ENCODE measurements around the gene TMEM219.

DNA sequence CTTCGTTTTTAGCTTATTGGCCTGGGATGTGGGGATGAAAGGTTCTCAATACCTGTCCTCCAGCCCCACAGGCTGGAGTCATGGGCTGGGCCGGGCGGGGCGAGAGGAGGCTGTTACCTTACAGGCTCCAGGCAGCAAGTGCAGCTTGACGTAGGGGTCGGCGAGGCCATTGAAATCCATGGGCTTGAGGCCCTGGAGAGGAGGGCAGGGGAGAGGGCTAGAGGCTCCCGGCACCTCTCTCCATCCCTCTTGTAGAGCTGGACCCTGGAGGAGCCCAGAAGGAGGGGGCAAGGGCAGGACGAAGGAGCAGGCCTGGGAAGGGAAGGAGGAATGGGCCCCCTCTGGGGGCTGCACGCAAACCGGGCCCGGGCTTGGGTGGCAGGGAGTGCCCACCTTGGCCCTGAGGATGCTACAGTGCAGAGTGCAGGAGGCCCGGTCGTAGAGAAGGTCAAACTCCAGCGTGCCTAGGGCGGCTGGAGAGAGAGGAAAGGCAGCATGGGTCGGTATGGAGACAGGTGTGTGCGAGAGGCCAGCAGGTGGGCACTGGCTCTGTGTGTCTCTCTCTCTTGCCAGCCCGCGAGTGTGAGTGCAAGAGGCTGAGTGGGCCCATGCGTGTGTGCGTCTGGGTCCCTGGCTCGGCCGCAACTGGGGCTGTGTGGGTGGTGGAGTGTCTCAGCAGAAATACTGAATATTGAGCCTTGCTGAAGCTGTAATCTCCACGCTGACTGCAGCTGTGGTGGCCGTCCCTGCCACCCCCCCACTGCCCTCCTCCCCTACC lies 47.4 kb downstream of the TMEM219 start:
- TF ChIP-seq CTCF (conservative IDR thresholded peaks at IDR 0.05 in 1 of 2, IDR thresholded peaks at IDR 0.05 in 1 of 2; ENCODE audit: low read depth in 1 of 2, low read length in 2 of 2) (no peak), EZH2 (IDR thresholded peaks at IDR 0.05; ENCODE audit: low read length, missing control alignments) (no peak)
